K562 (cell line): ENCODE data around the gene S100A6. TPM values are rescaled to one million over a fixed set of nuclear protein-coding genes. Genes with fewer than 3 reads are reported as not detected.

ENCODE experiments used
- ARNT ChIP-seq, 2 experiments: fragments of 450-650 bp; IDR thresholded peaks; 2 replicates each; pipeline ENCODE4 v1.6.1; 2016; ENCODE audit warnings: mild to moderate bottlenecking in 1 of 2
- C11orf30 ChIP-seq: fragments of 450-650 bp; IDR thresholded peaks from 2 replicates; pipeline ENCODE4 v1.6.1; 2016; ENCODE audit warnings: low read depth, mild to moderate bottlenecking
- CREB5 ChIP-seq: fragments of 250-450 bp; sonication (Bioruptor Pico); IDR thresholded peaks from 2 replicates; pipeline ENCODE4 v1.5.0; 2020; ENCODE audit warnings: mild to moderate bottlenecking
- E4F1 ChIP-seq: fragments of 250-450 bp; sonication (Bioruptor Pico); IDR thresholded peaks from 2 replicates; pipeline ENCODE4 v1.5.0; 2021; ENCODE audit warnings: mild to moderate bottlenecking, borderline replicate concordance
- HES1 ChIP-seq: fragments of 450-650 bp; IDR thresholded peaks from 2 replicates; pipeline ENCODE4 v1.6.1; 2016; ENCODE audit warnings: low read depth, mild to moderate bottlenecking, moderate library complexity
- HLTF ChIP-seq: fragments of 450-650 bp; IDR thresholded peaks from 2 replicates; pipeline ENCODE4 v1.6.1; 2016
- KAT7 ChIP-seq: sonication (generic); formaldehyde crosslinking; IDR thresholded peaks from 2 replicates; pipeline ENCODE4 v1.8.0; 2022; ENCODE audit warnings: missing genetic modification reagents, mild to moderate bottlenecking, borderline replicate concordance
- MCM5 ChIP-seq: fragments of 450-650 bp; IDR thresholded peaks from 2 replicates; pipeline ENCODE4 v1.6.1; 2016; ENCODE audit warnings: low read depth
- POLR2A ChIP-seq: fragments of 450-650 bp; conservative IDR thresholded peaks from 2 replicates; pipeline ENCODE4 v1.6.1; 2016
- POU5F1 ChIP-seq: fragments of 150-350 bp; IDR thresholded peaks from 2 replicates; pipeline ENCODE4 v1.6.1; 2014; ENCODE audit warnings: borderline replicate concordance, low read length, low read depth, mild to moderate bottlenecking; ENCODE audit not compliant: partially characterized antibody
- RCOR1 ChIP-seq, 2 experiments: IDR thresholded peaks; 2 replicates each; pipeline ENCODE4 v1.6.1; 2012; ENCODE audit warnings: low read depth in 2 of 2, low read length in 2 of 2, borderline replicate concordance in 1 of 2, improper control_type of control experiment in 1 of 2
- TFAP4 ChIP-seq: sonication (generic); formaldehyde crosslinking; IDR thresholded peaks from 2 replicates; pipeline ENCODE4 v1.8.0; 2022; ENCODE audit warnings: missing genetic modification reagents, mild to moderate bottlenecking, moderate library complexity, borderline replicate concordance
- THRA ChIP-seq: fragments of 450-650 bp; IDR thresholded peaks from 2 replicates; pipeline ENCODE4 v1.6.1; 2017; ENCODE audit warnings: mild to moderate bottlenecking, moderate library complexity
- TOE1 ChIP-seq, 2 experiments: fragments of 450-650 bp in 1 of 2; sonication (generic) in 1 of 2; formaldehyde crosslinking in 1 of 2; IDR thresholded peaks; 2 replicates each; pipeline versions ENCODE4 v1.7.1 to v1.8.0; 2016 to 2022; ENCODE audit warnings: borderline replicate concordance in 2 of 2, mild to moderate bottlenecking in 2 of 2, antibody characterized with exemption in 1 of 2, inconsistent platforms in 1 of 2, low read depth in 1 of 2, missing genetic modification reagents in 1 of 2, moderate library complexity in 1 of 2
- ZNF263 ChIP-seq: sonication (generic); formaldehyde crosslinking; IDR thresholded peaks from 2 replicates; pipeline ENCODE4 v1.8.0; 2022; ENCODE audit warnings: mild to moderate bottlenecking, missing genetic modification reagents, borderline replicate concordance
- ZNF280B ChIP-seq: fragments of 250-450 bp; sonication (Bioruptor Pico); IDR thresholded peaks from 2 replicates; pipeline ENCODE4 v1.5.1; 2021; ENCODE audit warnings: mild to moderate bottlenecking
- ZNF354B ChIP-seq: fragments of 250-450 bp; sonication (Bioruptor Pico); IDR thresholded peaks from 2 replicates; pipeline ENCODE4 v1.4.0; 2020
- polyA plus RNA-seq, 8 experiments: library from polyadenylated mRNA; depleted of rRNA in 4 of 8; stranded (reverse) in 5 of 8; unstranded in 3 of 8; fragments of >200 nt; fragmentation: Nextera tagmentation in 2 of 8; fragmentation: Illumina TruSeq in 1 of 8; extraction: Ambion mirVana in 2 of 8; extraction: Trizol in 1 of 8; gene quantifications; 2 replicates each; pipeline versions ENCODE4 v1.2.1 to v1.2.3, GENCODE V29; 2011 to 2014; ENCODE audit warnings: inconsistent platforms in 1 of 8, missing spikeins in 1 of 8
- total RNA-seq, 7 experiments: library from RNA; depleted of rRNA in 6 of 7; stranded (reverse); fragments of >200 nt in 6 of 7; fragmentation: Illumina TruSeq in 2 of 7; extraction: Trizol in 2 of 7; gene quantifications; 2 replicates each; pipeline versions ENCODE4 v1.2.1 to v1.2.3, GENCODE V29; 2011 to 2021; ENCODE audit warnings: low replicate concordance in 1 of 7

Gene S100A6
- total and polyA plus RNA-seq, 9 of the 15 experiments (the other 6 are each of a cell fraction or from before 2014, with no cell fraction given) = 9.8 to 66.5 (median 23.2) TPM

- no peak for TF ChIP-seq E4F1 (CRISPR knock-in tag)
- TF ChIP-seq ZNF263 = peak; percentile 74; the same call in 1 of the 2 replicates
- 0 out of 2 replicates have a peak, but pooled peaks have one; percentile 24 for TF ChIP-seq CREB5 (CRISPR knock-in tag)
- no peak for TF ChIP-seq HES1
- peak; percentile 60 for TF ChIP-seq POLR2A
- TF ChIP-seq POU5F1 = no peak
- TF ChIP-seq MCM5 = no peak
- peak; percentile 48; the same call in 1 of the 2 replicates for TF ChIP-seq TOE1 (IDR thresholded peaks at IDR 0.05; ENCODE audit: borderline replicate concordance)
- no peak for TF ChIP-seq TOE1 (CRISPR knock-in tag; IDR thresholded peaks at IDR 0.05; ENCODE audit: borderline replicate concordance, low read depth)
- TF ChIP-seq KAT7 (CRISPR knock-in tag) = no peak
- 0 out of 2 replicates have a peak, but pooled peaks have one; percentile 53 for TF ChIP-seq HLTF
- TF ChIP-seq ZNF354B (CRISPR knock-in tag) = no peak
- no peak for TF ChIP-seq THRA
- TF ChIP-seq TFAP4 (CRISPR knock-in tag) = peak; percentile 99
- peak; percentile 16 to 85; a peak in 2 of 4 replicates for TF ChIP-seq RCOR1 (IDR thresholded peaks at IDR 0.05; ENCODE audit: borderline replicate concordance in 1 of 2, low read depth in 2 of 2, low read length in 2 of 2)
- TF ChIP-seq ARNT (IDR thresholded peaks at IDR 0.05) = peak; percentile 33 to 38; a peak in 1 of 4 replicates
- TF ChIP-seq C11orf30 = peak; percentile 85
- no peak for TF ChIP-seq ZNF280B (CRISPR knock-in tag)
These were observed 30.9 kb upstream of the S100A6 start (continued) for GRCh38 chr1:153566414-153567371.
